Midbrain (tissue), 1 donor: ENCODE data around the gene RABAC1.
"Not testable (repeated sequence)": the region's sequence is repeated elsewhere in the genome, so short reads cannot be mapped to it uniquely, and the experiment has no call there.

ENCODE experiments used
- DNase-seq: peaks from one replicate; lab custom pipeline; 2025; lab: John Stamatoyannopoulos, UW

RABAC1 gene

DNA sequence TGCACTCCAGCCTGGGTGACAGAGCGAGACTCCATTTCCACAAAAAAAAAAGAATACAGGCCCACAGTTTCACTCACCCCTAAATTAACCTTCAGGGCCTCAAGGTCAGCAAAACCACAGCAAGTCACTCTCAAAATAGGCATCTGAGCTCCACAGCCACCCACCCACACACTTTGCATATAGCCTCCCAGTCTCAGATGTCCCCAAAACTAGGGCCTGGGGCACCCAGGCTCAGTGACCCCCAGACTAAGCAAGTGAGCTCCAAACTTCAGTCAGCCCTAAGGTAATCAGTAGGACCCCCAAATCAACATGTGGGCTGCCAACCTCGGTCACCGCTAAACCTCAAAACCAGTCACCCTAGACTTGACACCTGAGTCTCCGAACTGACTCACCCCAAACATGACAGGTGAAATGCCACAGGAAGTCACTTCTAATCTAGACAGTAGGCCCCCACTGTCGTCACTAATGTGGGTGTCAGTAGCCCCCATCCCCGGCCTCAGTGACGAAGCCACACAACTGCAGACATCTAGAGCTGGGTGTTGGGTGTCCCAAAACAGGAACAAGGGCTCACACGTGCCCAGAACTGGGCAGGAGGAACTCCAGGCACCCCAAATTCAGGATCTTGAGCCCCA, 13.9 kb downstream of the RABAC1 start:
- no peak for DNase-seq

GRCh38 chr19:41944336-41944735, 14.8 kb downstream of the RABAC1 start:
- no peak for DNase-seq

GRCh38 chr19:41941410-41942202, 17.5 kb downstream of the RABAC1 start:
- DNase-seq: no peak

DNA sequence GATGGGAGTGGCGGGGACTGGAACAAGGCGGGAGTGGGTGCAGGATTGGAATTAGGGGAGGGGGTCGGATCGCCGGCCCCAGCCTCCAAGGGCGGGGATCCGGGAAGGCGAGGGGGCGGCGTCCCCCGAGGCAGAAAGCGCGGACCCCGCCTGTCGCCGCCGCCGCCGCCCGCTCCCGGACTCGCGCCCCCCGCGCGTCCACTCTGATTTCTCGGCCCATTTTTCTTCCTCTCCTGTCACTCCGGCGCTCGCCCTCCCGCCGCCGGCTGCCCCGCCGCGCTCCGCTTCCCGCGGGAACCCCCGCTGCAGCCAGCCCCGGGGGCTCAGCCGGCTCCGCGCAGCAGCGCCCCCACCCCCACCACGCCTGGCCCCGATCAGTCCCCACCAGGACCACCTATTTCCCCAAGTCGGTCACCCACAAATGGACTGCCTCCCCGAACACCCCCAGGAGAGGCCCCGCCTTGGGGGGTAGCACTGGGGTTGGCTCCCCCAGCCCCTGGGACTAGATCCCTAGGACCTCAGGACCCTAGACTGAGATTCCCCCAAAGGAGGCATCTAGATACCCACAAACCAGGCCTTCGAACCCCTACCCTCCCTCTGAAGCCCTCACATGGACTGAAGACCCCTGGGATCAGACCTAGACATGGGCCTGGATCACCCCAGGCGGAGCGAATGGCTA, 18.3 kb downstream of the RABAC1 start:
- no peak for DNase-seq

- DNase-seq: no peak
These were observed 19.0 kb downstream of the RABAC1 start for GRCh38 chr19:41939861-41940730.

DNA sequence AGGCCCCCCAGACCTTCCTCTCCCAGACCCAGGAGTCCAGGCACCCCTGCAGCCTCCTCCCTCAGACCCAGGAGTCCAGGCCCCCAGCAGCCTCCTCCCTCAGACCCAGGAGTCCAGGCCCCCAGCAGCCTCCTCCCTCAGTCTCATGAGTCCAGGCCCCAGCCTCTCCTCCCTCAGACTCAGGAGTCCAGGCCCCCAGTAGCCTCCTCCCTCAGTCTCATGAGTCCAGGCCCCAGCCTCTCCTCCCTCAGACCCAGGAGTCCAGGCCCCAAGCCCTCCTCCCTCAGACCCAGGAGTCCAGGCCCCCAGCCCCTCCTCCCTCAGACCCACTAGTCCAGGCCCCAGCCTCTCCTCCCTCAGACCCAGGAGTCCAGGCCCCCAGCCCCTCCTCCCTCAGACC, 19.9 kb downstream of the RABAC1 start:
- DNase-seq: not testable (repeated sequence)

- DNase-seq: no peak
These were observed 21.3 kb downstream of the RABAC1 start for GRCh38 chr19:41937525-41938468.

DNA sequence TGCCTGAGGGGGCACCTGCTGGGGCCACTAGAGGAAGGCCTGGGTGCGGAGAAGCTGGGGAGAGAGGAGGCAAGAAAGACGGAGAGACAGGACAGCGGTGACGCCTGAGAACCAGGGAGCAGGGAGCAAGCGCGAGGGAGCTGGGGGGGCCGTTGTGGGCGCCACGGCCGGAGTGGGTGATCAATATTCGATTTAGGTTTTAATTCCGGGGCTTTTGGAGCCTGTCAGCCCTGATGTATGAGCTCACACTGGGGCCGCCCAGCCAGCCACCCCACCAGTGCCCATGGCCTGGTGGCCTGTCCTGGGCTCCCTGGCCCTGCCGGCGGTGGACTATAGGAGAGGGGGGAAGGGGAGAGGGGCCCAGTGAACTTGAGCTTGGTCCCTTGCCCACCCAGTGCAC, 22.2 kb downstream of the RABAC1 start:
- no peak for DNase-seq

DNA sequence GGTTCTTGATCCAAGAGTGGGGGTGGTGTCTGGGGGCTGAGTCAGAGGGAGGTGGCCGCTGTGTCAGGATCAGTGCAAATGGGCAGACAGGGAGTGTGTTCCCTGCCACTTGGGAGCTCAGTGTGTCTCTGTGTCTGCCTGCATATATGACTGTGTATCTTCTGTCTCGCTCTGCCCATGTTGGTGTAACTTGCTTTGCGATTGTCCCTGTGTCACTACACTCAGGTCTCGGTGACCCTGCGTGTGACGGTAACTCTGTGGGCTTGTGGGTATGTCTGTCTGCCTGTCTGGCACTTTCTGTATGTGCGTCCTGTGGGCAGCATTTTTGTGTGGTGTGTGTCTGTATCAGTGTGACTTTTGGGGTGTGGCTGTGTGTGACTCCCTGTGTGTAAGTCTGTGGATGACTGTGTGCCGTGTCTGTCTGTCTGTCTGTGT, 22.7 kb downstream of the RABAC1 start:
- DNase-seq: no peak

GRCh38 chr19:41935760-41936415, 23.2 kb downstream of the RABAC1 start:
- no peak for DNase-seq

DNA sequence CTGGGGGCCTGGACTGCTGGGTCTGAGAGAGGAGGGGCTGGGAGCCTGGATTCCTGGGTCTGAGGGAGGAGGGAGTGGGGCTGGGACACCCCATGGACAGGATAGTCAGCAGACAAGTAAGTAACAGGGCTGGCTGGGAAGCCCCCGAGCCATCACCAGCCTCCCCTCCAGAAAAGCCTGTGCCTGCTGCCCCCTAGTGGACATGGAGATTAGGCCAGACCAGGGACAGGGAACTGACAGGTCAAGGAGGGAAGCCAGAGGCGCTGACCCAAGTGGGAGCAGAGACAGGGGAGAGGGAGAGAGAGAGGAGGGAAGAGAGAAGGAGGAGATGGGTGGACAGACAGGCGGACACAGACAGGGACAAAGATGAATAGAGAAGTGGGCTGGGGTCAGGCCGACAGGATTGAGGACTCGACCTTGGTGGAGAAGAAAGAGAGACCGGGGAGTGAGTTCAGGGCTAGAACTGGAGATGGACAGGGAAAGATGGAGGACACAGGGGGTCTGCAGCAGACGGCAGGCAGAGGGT, 24.2 kb downstream of the RABAC1 start:
- DNase-seq: peak; percentile 43

GRCh38 chr19:41933693-41934426, 25.3 kb downstream of the RABAC1 start:
- DNase-seq: no peak

DNA sequence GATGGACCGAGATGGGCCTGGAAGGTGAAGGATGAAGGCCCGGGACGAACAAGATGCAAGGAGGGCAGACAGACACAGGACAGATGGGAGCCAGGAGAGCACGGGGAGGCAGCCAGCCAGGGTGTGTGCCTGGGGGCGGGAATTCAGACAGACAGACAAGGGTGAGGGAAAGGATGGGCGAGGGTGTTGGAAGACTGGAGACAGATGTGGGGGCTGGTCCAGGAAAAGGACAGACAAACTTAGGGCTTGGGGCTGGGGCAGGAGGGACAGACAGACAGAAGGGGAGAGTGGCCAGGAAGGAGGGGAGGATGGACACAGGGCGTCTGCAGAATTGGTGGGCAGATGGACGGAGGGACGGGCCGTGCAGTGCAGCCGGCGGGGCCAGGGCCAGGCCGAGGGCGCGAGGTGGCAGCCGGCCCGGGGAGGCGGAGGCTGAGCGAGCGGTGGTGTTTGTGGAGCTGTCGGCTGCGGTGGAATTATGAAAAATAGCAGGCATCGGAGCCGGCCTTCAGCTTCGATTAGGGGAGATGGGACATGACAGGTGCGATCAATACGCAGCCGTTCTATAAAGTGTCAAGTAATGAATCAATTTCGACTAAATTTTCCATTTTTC, 26.3 kb downstream of the RABAC1 start:
- DNase-seq: no peak

- no peak for DNase-seq
These were observed 26.8 kb downstream of the RABAC1 start for GRCh38 chr19:41932259-41932719.

DNA sequence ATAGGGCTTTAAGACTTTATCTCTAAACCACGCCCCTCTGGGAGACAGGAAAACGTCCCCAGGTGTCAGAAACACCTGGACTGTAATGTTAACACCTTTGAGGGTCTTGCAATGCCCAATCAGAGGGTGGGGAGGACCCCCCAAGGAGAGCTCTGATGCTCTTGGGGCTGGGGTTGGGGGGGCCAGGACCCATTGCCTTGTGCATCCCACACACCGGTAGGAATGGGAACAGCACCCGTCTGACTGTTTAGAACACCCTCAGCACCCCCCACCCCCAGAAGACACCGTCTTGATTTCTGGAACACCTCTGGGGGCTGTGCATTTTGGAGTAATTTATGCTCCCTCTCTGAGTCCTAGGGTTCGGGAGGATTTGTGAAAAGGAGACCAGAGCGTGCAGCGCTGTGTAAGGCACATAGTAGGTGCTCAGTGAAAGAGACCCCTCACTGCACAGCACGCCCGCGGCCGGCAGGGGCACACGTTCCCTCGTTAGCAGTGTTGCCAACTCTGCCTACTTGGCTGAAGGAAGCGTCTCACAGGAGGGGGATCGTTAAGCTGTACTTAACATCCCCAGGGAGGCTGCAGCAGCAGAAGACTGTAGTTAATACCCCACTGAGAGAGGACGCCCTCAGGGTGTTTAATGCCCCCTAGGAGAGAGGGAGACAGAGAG, 28.1 kb downstream of the RABAC1 start:
- DNase-seq: no peak

DNA sequence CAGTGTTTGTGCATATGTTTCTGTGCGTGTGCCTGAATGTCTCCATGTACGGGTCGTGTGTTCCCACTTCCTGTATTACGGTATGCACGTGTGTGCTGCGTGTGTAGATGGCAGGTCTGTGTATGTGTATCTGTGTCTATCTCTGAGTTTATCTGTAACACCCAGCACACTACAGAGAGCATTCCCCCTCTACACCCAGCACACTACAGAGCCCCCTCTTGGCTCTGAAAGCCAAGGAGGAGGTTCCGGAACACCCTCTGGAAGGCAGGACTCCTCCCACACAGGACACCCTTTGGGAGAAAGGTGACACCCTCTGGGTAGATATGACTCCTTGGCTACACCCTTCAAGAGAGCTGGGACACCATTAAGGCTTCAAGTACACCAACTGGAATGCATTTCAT, 28.8 kb downstream of the RABAC1 start:
- DNase-seq: no peak

- no peak for DNase-seq
These were observed 29.5 kb downstream of the RABAC1 start for GRCh38 chr19:41929536-41930071.
